Stimulated activated naive CD4-positive, alpha-beta T cell treated with Interleukin-2 at 50 U/mL for 16 hours (primary cell): Measurements from ENCODE around the gene ARFGEF2.
"Not testable (repeated sequence)": the region's sequence is repeated elsewhere in the genome, so short reads cannot be mapped to it uniquely, and the experiment has no call there.

Experiments
- DNase-seq: peaks from one replicate; lab custom pipeline; 2025; lab: John Stamatoyannopoulos, UW

The ARFGEF2 gene

DNA sequence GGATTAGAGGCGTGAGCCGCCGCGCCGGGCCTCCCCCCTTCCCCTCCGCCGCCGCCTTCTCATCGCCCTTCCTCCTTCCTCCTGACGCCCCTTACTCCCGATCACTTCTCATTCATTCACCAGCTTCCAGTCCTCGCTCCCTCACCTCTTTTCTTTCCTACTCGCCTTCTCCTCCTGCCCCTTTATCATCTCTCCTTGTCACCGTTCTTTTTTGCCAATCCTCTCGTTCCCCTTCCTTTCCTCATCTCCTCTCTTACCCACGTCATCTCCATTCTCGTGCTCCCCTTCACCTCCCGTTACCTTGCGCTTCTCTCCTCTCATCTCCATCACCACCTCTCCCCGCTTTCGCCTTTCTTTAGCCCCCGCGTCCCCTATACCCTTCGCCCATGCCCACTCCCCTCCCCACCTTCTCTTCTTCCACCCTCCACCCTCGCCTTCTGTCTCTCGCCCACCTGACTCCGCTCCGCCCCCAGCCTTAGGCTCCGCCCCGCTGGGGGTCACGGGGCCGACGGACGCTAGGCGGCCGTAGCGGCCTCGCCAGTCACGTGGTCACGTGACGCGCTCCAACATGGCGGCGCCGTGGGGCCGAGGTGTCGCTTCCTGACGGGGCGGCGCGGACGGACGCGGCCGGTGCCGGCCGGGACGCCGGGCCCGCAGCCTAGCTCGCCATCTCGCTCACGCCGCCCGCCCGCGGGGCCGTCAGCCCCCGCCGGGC lies at the start of gene ARFGEF2:
Gene ARFGEF2 (plus strand): TSS at position 544 of the 715 bp plus-strand sequence. CDS start 179 bp downstream, outside the sequence.
- DNase-seq: peak; percentile 88

DNA sequence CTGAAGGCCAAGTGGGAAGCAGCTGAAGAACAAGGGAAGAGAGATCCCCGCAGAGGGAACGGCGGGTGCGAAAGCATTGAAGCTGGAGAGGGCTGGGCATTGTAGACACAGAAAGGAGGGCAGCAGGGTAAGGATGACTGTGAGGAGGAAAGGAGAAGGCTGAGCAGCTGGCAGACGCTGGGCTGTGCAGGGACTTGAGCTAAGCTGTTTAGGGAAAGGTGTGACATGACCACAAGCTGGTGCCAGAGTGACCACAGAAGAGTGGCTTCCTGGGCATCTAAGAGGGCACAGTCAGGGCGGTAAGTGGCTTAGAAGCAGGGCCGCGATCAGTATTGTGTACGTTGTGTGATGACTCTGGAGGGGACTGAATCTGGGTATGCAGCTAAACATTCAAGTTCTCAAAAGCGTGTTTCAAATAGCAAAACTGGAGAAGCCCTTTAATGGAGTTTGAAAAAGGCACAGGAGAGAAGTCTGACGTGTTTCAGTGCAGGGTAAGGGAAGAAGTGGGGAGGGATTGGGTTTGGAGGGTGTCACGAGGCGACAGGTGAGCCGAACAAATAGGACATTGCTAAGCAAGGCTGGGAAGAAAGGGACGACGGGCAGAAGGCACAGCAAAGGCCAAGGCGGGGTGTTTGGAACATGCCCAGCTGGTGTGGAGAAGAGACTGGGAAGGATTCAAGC lies 46.1 kb upstream of the ARFGEF2 start:
- no peak for DNase-seq

DNA sequence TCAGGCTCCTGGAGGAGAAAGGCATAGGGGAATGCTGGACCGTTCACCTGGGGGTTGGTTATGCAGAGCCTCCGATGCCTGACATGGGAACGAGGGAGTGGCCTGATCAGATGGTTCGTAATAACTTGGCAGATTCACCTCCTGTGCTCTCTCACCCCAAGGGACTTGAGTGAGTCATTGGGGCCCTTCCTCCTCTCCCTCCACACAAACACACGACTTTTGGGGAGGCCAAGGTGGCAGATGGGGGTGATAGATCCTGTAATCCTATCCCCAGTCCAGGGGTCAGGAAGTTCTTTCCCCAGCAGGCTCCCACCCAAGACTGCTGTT lies 45.6 kb upstream of the ARFGEF2 start:
- DNase-seq: no peak

DNA sequence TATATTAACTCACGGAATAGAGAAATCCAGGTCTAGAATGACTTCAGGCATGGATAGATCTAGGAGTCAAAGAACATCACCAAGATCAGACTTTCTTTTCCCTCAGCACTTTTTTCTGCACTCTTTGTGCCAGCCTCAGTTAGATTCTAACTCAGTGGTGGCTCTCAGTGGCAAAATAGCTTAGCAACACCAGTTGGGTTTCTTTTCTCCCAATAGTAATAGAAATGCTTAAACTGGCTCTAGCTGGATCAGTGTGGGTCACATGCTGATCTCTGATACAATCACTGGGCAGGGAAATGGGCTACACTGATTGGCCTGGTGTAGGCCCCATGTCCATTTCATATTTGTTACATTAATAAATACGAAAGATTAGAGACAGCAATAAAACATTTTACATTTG lies 44.2 kb upstream of the ARFGEF2 start:
- no peak for DNase-seq

DNA sequence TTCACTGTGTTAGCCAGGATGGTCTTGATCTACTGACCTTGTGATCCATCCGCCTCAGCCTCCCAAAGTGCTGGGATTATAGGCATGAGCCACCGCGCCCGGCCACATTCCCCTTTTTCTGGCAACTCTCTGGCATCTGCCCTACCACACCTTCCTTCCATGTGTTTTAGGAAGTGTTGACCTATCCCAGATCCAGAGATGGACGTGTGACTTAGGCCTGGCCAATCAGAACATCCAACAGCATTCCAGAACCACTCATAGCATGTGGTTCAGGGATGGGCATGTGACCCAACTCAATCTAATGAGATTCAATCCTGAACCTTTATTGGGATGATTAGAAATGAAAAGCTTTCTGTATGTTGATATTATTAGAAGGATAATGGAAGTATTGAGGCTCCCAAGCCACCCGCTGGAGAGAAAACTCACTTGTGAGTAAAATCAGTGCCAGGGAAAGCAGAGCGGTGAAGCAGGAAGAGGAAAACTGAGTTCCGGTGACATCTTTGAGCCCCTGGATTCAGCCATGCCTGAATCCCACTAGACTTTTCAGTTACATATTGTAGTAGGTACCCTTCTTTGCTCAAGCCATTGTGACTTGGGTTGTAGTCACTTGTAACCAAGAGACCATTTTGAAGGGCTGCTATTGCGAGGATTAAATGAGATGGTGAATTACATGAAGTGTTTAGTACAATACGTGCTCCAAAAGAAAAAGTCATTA lies 42.8 kb upstream of the ARFGEF2 start:
- no peak for DNase-seq

DNA sequence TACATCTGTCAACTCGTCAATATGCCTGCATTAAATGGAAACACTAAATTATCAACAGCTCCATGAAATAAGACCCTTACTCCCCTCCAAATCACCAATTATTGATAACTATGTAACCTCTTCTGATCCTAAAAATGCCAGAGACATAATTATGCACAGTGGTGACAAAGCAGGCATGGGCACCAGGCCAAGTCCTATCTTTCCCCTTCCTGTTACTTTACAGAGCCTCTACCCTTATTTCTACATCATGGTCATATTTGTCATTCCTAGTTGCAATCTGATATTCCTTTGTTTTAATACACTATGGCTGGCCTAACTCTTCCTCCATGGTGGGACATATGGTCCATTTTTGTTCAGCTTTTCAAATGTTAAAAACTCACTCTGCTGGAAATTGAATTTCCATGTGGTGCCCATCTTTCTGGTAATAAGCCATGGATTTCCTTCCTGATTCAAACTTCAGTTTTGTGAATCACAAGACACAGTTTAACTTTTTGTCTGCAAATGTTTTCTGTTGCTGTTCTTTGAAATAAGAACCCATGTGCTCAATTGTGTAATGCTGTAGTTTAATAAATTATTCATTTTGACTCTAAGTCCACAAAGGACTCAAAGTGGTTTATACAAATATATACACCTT lies 41.8 kb upstream of the ARFGEF2 start:
- DNase-seq: no peak

DNA sequence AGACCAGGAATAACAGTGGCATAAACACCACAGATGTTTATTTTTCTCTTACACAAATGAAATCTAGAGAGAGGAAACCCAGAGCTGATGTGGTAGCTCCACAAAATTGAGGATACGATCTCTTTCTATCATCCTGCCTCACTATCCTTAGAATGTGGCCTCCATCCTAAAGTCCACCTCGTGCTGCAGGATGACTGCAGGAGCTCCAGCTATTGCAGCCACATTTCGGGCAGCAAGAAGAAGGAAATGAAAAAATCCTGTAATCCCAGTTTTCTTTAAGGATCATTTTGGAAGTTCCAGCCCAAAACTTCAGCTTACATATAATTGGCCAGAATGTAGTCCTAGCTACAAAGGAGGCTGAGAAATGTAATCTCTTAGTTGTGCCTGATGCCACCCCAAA lies 41.2 kb upstream of the ARFGEF2 start:
- DNase-seq: no peak

DNA sequence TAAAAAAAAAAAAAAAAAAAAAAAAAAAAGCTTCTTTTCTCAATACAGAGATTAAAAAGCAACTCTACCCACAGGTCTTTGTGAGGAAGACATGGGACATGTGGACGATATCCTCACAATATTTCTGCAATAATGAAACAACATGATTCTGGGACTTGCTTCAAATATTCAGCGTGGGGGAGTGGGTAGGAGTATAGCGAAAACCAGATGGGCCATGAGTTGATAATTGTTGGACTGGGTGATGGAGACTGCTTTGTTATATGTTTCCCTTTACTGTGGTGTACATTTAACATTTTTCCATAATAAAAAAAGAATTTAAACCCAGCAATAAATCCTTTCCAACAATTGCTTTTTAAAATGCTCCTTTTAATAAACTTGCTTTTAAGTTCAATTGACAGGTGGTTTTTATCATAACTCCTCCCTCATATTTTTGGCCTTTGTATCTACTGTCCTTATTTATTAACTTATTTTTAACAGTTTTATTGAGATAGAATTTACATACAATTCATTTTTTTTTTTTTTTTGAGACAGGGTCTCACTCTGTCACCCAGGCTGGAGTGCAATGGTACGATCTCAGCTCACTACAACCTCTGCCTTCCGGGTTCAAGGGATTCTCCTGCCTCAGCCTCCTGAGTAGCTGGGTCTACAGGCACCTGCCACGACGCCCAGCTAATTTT lies 40.4 kb upstream of the ARFGEF2 start:
- DNase-seq: no peak

DNA sequence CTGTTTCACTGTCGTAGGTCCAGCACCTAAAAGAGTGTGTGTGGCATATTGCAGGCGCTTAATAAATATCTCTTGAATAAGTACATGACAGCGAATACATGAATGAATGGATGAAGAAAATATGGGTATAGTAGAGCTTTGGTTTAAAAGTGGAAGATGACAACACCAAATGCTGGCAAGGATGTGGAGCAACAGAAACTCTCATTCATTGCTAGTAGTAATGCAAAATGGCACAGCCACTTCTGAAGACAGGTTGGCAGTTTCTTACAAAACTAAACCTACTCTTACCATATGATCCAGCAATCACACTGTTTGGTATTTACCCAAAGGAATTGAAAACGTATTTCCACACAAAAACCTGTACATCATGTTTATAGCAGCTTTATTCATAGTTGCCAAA lies 36.3 kb upstream of the ARFGEF2 start:
- DNase-seq: no peak

DNA sequence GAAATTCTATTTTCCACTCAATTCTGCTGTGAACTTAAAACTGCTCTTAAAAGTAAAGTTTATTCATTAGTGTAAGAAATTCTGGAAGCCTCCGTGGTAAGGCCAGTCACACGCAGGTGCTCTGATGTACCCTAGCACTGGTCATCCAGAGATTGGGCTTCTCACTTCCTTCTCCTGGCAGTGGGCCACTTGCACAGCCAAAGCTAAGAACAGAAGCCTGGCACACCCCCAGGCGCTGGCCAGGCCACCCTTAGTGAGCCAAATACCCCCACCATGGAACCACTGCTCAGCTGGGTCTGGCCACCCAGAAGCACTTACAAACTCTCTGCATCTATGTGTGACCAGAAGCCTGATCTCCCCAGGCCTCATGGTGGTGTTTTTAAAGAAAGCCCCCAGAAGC lies 35.3 kb upstream of the ARFGEF2 start:
- DNase-seq: no peak

DNA sequence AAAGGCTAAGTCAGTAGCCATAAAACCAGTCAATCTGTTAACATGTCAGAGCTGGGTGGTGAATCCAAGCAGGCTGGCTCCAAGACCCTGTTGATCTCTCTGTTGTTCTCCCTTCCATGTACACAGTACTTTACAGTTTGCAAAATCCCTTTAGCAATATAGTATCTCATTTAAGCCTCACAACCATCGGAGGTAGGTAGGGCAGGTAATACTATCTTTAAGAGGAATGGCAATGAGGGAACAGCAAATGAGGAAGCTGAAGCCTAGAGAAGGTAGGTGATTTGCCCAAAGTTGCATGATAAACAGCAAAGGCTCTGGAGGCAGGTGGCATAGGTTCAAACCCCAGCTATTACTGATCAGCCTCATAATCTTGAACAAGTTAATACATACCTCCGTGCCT lies 34.7 kb upstream of the ARFGEF2 start:
- DNase-seq: no peak

DNA sequence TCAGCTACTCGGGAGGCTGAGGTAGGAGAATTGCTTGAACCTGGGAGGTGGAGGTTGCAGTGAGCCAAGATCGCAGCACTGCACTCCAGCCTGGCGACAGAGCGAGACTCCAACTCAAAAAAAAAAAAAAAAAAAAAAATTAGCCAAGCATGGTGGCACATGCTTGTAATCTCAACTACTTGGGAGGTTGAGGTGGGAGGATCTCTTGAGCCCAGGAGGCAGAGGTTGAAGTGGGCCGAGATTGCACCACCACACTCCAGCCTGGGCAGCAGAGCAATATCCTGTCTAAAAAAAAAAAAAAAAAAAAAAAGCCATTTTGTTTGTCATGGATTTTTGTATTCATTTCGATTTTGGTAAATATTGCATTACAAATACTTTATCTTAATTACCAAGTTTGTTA lies 33.0 kb upstream of the ARFGEF2 start:
- DNase-seq: not testable (repeated sequence)

DNA sequence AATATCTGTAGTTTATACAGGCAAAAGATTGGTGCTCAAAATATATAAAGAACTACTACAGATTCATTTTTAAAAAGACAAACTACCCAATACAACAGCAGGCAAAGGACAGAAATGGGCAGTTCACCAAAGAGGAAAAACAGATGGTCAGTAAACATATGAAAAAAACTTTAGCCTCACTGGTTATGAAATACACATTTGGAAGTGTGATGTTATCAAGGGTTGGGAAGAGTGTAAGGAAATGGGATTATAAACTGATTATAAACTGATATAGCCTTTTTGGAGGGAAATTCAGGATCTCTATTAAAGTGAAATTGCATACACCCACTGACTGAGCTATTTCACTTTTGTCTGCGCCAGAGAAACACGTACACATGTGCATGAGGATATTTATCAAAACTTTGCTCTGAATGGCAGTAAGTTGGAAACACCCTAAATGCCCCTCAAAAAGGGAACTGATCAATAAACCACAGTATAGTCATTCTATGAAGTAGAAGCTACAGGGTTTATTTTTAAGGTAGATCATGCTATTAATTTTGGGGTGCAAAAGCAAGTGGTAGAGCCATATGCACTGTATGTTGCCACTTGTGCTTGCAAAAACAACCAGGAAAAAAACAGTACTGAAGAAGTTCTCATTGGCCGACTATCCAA lies 32.2 kb upstream of the ARFGEF2 start:
- no peak for DNase-seq

DNA sequence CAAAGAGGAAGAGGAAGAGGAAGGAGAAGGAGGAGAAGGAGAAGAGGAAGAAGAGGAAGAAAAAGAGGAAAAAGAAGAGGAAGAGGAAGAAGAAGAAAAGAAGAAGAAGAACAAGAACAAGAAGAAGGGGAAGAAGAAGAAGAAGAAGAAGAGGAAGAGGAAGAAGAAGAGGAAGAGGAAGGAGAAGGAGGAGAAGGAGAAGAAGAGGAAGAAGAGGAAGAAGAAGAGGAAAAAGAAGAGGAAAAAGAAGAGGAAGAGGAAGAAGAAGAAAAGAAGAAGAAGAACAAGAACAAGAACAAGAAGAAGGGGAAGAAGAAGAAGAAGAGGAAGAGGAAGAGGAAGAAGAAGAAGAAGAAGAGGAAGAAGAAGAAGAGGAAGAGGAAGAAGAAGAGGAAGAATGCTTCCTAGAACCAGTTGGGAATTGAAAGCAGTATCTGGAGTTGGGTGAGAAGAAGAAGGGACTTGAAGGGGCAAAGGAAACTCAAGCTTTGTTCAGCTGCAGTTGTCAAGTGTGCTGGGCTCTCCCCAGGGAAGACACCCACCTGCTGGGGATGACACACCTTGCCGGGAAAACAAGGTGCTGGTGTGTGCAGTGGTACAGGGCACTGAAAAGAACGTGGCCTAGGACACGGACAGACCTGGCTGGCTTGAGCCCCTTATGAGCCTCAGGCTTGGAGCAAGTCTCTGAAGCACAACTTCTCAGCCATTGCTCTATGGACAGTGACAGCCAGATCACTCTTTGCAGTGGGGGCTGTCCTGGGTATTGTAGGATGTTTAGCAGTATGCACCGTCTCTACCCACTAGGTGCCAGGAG lies 30.1 kb upstream of the ARFGEF2 start:
- no peak for DNase-seq

DNA sequence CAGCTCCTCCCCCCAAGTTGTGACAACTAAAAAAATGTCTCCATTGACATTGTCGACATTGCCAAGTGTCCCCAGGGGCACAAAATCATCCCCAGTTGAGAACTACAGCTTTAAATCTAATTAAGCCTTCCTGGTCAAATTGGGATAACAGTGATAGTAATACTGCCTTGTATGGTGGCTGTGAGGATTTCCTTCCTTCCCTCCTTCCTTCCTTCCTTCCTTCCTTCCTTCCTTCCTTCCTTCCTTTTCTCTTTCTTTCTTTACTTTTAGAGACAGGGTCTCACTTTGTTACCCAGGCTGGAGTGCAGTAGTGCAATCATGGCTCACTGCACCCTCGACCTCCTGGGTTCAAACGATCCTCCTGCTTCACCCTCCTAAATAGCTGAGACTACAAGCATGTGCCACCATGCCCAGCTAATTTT lies 29.5 kb upstream of the ARFGEF2 start:
- no peak for DNase-seq

DNA sequence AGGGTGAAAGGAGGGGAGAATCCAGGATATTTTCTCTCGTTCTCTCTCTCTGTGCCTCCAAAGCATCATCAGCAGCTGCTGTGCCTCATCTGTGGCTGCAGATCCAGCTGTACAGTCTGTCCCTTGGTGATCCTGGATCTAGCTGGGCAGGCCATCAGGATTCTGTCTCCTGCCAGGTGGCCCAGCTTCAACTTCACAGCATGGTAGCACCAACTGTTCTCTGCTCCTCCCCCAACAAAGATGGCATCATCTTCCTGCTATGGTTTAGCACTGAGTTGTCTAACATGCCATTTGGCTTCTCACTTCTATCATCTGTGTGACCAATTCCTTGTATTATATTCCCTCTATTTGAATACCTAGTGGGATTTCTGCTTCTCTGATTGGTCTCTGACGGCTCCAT lies 28.6 kb upstream of the ARFGEF2 start:
- DNase-seq: no peak

DNA sequence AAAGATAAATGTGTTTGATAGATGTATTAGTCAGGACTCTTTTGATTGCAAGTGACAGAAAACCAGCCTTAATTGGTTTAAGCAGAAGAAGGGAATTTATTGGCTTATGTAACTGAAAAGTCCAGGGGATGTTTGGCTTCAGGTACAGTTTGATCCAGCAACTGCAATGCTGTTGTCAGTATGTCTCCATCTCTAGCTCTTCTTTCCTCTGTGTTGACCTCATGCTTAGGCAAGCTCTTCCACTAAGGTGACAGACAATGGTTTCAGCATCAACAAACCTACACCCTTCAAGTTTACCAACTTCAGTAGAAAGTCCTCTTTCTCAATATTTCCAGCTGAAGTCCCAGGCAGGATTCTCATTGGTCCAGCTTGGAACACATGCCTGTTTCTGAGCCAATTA lies 28.1 kb upstream of the ARFGEF2 start:
- DNase-seq: no peak

DNA sequence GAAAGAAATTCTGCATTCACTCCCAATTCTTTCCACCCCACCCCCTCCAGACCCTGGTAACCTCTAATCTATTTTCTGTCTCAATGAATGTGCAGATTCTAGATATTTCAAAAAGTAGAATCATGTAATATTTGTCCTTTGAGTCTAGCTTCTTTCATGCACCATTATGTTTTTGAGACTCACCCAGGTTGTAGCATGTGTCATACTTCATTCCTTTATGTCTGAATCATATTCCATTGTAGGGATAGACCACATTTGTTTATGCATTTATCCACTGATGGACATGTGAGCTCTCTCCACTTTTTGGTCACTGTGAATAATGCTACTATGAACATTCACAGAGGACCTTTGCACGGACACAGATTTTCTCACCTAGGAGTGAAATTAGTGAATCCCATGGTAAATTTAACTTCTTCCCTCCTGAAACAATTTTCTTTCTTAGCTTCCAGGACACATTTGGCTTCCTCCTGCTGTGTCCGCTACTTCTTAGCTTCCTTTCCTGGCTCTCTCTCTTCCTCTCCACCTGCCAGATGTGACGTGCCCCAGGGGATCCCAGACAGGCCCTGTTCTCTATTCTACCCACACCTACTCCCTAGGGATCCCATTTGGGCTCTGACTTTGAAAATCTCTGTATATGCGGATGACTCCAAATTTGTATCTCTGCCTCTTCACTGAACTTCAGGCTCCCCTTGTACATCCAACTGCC lies 24.1 kb upstream of the ARFGEF2 start:
- DNase-seq: no peak

DNA sequence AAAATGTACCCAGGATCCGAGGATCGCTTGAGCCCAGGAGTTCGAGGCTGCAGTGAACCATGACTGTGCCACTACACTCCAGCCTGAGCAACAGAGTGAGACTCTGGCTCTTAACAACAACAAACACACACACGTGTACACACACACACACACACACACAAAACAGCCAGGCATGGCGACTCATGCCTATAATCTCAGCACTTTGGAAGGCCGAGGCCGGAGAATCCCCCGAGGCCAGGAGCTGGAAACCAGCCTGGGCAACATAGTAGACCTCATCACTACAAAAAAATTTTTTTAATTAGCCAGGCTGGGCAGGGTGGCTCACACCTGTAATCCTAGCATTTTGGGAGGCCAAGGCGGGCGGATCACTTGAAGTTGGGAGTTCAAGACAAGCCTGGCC lies 23.3 kb upstream of the ARFGEF2 start:
- no peak for DNase-seq

DNA sequence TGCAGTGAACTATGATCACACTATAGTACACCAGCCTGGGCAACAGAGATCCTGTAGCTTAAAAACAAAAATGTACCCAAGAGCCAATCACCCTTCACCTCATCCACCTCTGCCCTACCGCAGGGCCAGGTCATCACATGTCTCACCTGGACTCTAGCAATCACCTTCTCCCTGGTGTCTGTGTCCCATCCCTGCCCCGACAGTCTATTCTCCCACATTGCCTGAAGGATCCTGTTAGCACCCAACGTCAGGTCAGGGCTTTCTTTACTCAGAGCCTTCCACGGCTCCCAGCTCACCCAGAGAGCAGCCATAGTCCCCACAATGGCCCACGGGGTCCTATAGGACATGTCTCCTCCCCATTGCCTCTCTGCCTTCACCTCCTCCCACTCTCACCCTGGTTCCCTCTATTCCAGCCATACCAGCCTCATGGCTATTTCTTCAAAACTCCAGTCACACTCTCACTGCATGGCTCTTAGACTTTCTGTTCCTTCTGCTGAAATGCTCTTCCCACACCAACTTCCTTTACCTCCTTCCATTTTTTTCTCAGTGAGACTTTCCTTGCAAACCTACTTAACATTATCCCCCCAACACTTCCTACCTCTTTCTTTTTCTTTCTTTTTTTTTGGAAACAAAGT lies 22.5 kb upstream of the ARFGEF2 start:
- DNase-seq: no peak
